Muscle layer of duodenum (tissue), 2 donors: ENCODE data around the gene GIT1.

Source experiments
- H3K27ac ChIP-seq: one replicate; pipeline ENCODE4 v1.7.0; 2013; ENCODE audit warnings: mild to moderate bottlenecking, low read length
- H3K27me3 ChIP-seq: one replicate; pipeline ENCODE4 v1.7.0; 2013; ENCODE audit warnings: low read depth, mild to moderate bottlenecking, control low read depth, low read length
- H3K36me3 ChIP-seq, 2 donors: one replicate each; pipeline ENCODE4 v1.7.0; 2013; ENCODE audit warnings: low read length in 2 of 2, control low read depth in 1 of 2, mild to moderate bottlenecking in 1 of 2; ENCODE audit not compliant: insufficient read depth in 2 of 2, control insufficient read depth in 1 of 2
- H3K4me1 ChIP-seq, 2 donors: one replicate each; pipeline ENCODE4 v1.7.0; 2013; ENCODE audit warnings: low read length in 2 of 2, mild to moderate bottlenecking in 2 of 2, control low read depth in 1 of 2, moderate library complexity in 1 of 2; ENCODE audit not compliant: insufficient read depth in 2 of 2, control insufficient read depth in 1 of 2
- H3K4me3 ChIP-seq, 2 donors: one replicate each; pipeline ENCODE4 v1.7.0; 2013; ENCODE audit warnings: low read length in 2 of 2, low read depth in 1 of 2, mild to moderate bottlenecking in 1 of 2
- H3K9me3 ChIP-seq, 2 donors: one replicate each; pipeline ENCODE4 v1.7.0; 2013; ENCODE audit warnings: low read length in 2 of 2, control low read depth in 1 of 2, mild to moderate bottlenecking in 1 of 2; ENCODE audit not compliant: control insufficient read depth in 1 of 2
- donor health status: healthy.

The GIT1 gene

GRCh38 chr17:29590411-29591145 lies 1.1 kb upstream of the GIT1 start:
- Histone ChIP-seq H3K9me3 (no peaks in the 10 kb centered on the region), H3K27me3 (no peaks in the 10 kb centered on the region), H3K36me3 (no peaks in the 10 kb centered on the region), H3K27ac (peak overlapping the region; percentile 56), H3K4me1 (peaks cover 37 to 62% of the 10 kb centered on the region in 2 donors), H3K4me3 (peak overlapping the region; percentile 65 to 70)

DNA sequence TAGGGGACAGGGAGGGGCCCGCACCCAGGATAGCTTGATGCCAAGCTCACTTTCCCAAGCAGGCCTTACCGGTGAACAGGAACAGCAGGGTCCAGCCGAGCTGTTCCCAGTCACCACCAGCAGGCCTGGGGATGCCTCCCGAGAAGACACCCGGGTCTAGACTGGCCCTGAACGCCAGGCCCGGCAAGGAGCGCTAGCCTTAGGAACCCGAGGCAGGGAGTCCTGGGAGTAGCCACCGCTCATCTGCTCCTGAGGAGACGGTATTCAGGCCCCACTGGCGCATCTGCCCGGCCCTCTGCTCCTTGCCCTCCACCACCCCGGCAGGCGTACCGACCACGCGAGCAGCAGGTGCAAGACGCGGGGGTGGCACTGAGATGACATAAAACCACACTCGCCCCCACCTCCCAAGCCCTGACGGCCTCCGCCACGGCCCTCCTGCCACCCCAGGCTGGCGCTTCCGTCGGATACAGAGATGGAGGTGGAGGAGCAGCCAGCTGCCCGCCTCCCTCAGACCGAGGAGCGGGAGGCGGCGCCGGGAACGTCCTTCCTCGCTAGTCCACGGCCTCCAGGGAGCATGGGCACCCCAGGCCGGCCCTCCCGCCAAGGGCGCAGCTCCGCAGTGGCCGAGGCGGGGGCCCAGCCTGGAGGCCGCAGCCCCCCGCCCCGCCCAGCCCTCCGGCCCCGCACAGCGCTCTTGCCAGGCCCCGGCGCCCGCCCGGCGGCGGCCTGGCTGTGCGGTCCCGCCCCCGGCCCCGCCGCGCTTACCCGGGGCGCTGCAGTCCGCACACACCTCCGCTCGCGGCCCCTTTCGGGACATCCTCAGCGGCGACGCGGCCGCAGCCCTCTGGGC lies 661 bp downstream of the GIT1 start:
- peak overlapping the region; percentile 79 to 89 for H3K4me3 ChIP-seq
- H3K36me3 ChIP-seq = no peaks in the 10 kb centered on the region
- peaks cover 37 to 54% of the 10 kb centered on the region in 2 donors for H3K4me1 ChIP-seq
- peak overlapping the region; percentile 51 for H3K27ac ChIP-seq
- no peaks in the 10 kb centered on the region for H3K9me3 ChIP-seq
- no peaks in the 10 kb centered on the region for H3K27me3 ChIP-seq

DNA sequence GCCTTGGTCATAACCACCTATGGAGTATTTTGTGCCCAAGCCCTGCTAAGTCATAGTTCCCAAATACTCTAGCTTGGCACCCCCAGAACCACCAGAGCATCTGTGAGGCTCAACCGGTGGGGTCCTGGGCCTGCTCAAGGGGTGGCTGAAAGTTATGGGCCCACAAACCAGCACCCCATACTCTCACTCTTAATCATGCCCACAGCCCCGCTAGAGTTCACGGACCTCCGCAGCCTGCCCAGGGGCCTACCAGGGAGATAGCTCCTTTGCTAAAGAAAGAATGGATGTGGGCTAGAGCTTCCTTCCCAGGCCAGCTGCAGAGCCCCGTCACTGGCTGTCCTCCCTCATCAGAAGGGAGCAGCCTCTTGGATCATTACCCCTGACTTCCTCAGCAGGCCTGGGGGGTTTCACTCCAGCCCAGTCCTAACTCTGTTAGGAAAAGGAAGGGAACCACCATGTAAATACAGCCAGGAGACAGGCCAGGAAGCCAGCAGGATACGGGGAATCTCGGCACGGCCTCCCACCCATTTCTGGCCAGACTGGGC lies 1.4 kb downstream of the GIT1 start:
- Histone ChIP-seq H3K36me3 (peaks cover 0 to 2% of the 10 kb centered on the region in 2 donors), H3K27me3 (no peaks in the 10 kb centered on the region), H3K9me3 (no peaks in the 10 kb centered on the region), H3K4me1 (peaks cover 37 to 51% of the 10 kb centered on the region in 2 donors), H3K4me3 (peak overlapping the region; percentile 79 to 89), H3K27ac (peak overlapping the region; percentile 51)

GRCh38 chr17:29587591-29587990 lies 1.9 kb downstream of the GIT1 start:
- peak overlapping the region; percentile 79 to 89 for H3K4me3 ChIP-seq
- H3K27me3 ChIP-seq = no peaks in the 10 kb centered on the region
- no peaks in the 10 kb centered on the region for H3K9me3 ChIP-seq
- peaks cover 3% of the 10 kb centered on the region in 2 donors for H3K36me3 ChIP-seq
- peaks cover 35 to 47% of the 10 kb centered on the region in 2 donors for H3K4me1 ChIP-seq
- no peak overlapping the region for H3K27ac ChIP-seq

GRCh38 chr17:29586676-29587469 lies 2.6 kb downstream of the GIT1 start:
- no peaks in the 10 kb centered on the region for H3K9me3 ChIP-seq
- H3K4me3 ChIP-seq = no peak overlapping the region
- peaks cover 28 to 40% of the 10 kb centered on the region in 2 donors for H3K4me1 ChIP-seq
- no peaks in the 10 kb centered on the region for H3K27me3 ChIP-seq
- no peak overlapping the region for H3K27ac ChIP-seq
- H3K36me3 ChIP-seq = peaks cover 5 to 8% of the 10 kb centered on the region in 2 donors

DNA sequence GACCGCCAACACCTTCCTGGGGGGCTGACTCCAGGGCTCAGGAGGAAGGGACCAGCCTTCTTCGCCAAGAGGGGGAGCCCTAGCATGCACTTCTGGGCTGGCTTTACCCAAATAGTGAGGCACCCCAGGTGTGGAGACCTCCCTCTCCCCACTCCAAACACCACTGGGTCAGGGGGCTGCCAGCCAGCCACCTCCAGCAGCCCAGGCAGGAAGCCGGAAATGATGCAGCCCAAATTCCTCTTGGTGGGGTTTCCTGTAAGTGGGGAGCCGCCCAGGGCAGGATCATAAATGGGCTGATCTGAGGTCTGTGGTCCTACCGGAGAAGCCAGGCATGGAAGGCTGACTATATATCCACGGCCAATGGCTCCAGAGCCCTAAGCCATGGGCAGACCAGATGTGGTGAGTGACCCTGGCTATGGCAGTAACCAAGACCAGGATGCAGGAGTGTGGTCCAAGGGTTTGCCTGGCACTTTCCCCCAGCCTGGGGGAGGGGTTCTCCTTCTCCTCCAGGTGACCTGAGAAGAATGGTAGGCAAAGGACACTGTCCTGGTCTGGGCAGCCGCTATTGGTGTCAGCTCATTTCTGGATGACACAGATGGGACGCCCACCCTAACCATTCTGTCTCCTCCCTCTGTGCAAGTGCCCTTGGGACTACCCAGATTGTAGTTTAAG lies 4.2 kb downstream of the GIT1 start:
- Histone ChIP-seq H3K27ac (peak overlapping the region; percentile 45), H3K27me3 (no peaks in the 10 kb centered on the region), H3K36me3 (peaks cover 8 to 15% of the 10 kb centered on the region in 2 donors), H3K4me1 (peaks cover 21 to 23% of the 10 kb centered on the region in 2 donors), H3K9me3 (no peaks in the 10 kb centered on the region), H3K4me3 (peak overlapping the region in 1 of 2 donors; percentile 26)

GRCh38 chr17:29584452-29585079 lies 4.9 kb downstream of the GIT1 start:
- Histone ChIP-seq H3K4me3 (no peak overlapping the region), H3K4me1 (peaks cover 17% of the 10 kb centered on the region in 2 donors), H3K27me3 (no peaks in the 10 kb centered on the region), H3K9me3 (no peaks in the 10 kb centered on the region), H3K27ac (peak overlapping the region; percentile 45), H3K36me3 (peaks cover 8 to 15% of the 10 kb centered on the region in 2 donors)

- no peak overlapping the region for H3K4me3 ChIP-seq
Observed at GRCh38 chr17:29583324-29584248, 5.9 kb downstream of the GIT1 start.

DNA sequence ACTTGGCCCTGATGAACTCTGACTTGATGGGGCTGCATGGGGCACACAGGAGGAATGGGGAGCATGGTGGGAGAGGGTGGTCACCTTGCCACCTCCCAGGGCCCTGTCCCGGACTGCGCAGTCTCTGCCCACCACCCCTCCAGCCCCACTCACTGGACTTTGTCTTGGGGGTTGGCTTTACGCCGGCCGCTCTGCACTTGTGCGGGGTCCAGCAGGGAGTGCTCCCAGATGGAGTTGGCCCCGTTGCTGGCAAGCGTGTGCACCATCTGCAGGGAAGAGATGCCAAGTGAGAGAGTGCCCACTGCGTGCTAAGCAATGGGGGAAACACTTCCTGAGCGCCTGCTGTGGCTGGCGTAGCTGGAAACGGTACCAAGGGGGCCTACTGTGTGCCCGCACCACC lies 6.7 kb downstream of the GIT1 start:
- no peaks in the 10 kb centered on the region for H3K9me3 ChIP-seq

More at GRCh38 chr17:29583324-29584248, 5.9 kb downstream of the GIT1 start:
- peaks cover 17% of the 10 kb centered on the region in 2 donors for H3K4me1 ChIP-seq
- no peak overlapping the region for H3K27ac ChIP-seq
- H3K36me3 ChIP-seq = peaks cover 8 to 15% of the 10 kb centered on the region in 2 donors
- H3K9me3 ChIP-seq = no peaks in the 10 kb centered on the region
- H3K27me3 ChIP-seq = no peaks in the 10 kb centered on the region

More for the DNA sequence above, 6.7 kb downstream of the GIT1 start:
- H3K4me3 ChIP-seq = no peak overlapping the region
- H3K27ac ChIP-seq = no peak overlapping the region
- H3K4me1 ChIP-seq = peaks cover 10 to 20% of the 10 kb centered on the region in 2 donors
- H3K36me3 ChIP-seq = peaks cover 12 to 22% of the 10 kb centered on the region in 2 donors
- H3K27me3 ChIP-seq = no peaks in the 10 kb centered on the region
